Stimulated activated naive CD8-positive, alpha-beta T cell treated with anti-CD3 and anti-CD28 coated beads, Interleukin-15, Interleukin-2, amounts not matched to agents 100 U/mL and 50 U/mL, for 24 hours (primary cell): Measurements from ENCODE around the gene PPP1CA.

Source experiments
- ATAC-seq: fragments of 150-1000 bp; cut with Tn5 transposase; one replicate; pipeline ENCODE4 v1.10.0; 2021
- DNase-seq: peaks from one replicate; pipeline ENCODE4 v3.0.0; 2021

PPP1CA gene

GRCh38 chr11:67401495-67402191 lies at the start of gene PPP1CA:
PPP1CA (minus strand) TSS chr11:67401858; CDS start chr11:67401782, 76 bp downstream.
- DNase-seq (peak; percentile 94), ATAC-seq (peak; percentile 77)

- DNase-seq (no peak), ATAC-seq (no peak)
Observed at GRCh38 chr11:67450796-67451657, 49.4 kb upstream of the PPP1CA start.

- DNase-seq (no peak), ATAC-seq (no peak)
Observed at GRCh38 chr11:67449116-67449844, 47.6 kb upstream of the PPP1CA start.

GRCh38 chr11:67448220-67448609 lies 46.6 kb upstream of the PPP1CA start:
- no peak for ATAC-seq
- DNase-seq, result no peak

GRCh38 chr11:67445515-67445914 lies 43.9 kb upstream of the PPP1CA start:
- DNase-seq, result no peak
- ATAC-seq, result no peak

GRCh38 chr11:67442504-67443404 lies 41.1 kb upstream of the PPP1CA start:
- ATAC-seq (no peak), DNase-seq (no peak)

GRCh38 chr11:67441731-67442351 lies 40.2 kb upstream of the PPP1CA start:
- ATAC-seq, result no peak
- no peak for DNase-seq

- ATAC-seq (no peak), DNase-seq (peak; percentile 33)
Observed at GRCh38 chr11:67441098-67441563, 39.5 kb upstream of the PPP1CA start.

GRCh38 chr11:67440229-67441097 lies 38.8 kb upstream of the PPP1CA start:
- DNase-seq (peak; percentile 27), ATAC-seq (no peak)

GRCh38 chr11:67439321-67440228 lies 37.9 kb upstream of the PPP1CA start:
- DNase-seq, result peak; percentile 63
- ATAC-seq, result no peak

- DNase-seq, result peak; percentile 90
- peak; percentile 37 for ATAC-seq
Observed at GRCh38 chr11:67438158-67438902, 36.7 kb upstream of the PPP1CA start.

- ATAC-seq (no peak), DNase-seq (no peak)
Observed at GRCh38 chr11:67437809-67438157, 36.1 kb upstream of the PPP1CA start.

- peak; percentile 82 for DNase-seq
- peak; percentile 10 for ATAC-seq
Observed at GRCh38 chr11:67437082-67437808, 35.6 kb upstream of the PPP1CA start, which contains the start of gene PTPRCAP. PTPRCAP (minus strand) TSS chr11:67437682; CDS start chr11:67437619, 63 bp downstream.

GRCh38 chr11:67436459-67437081 lies 34.9 kb upstream of the PPP1CA start:
- DNase-seq, result peak; percentile 87
- ATAC-seq, result peak; percentile 45

- ATAC-seq, result peak; percentile 5
- DNase-seq, result peak; percentile 36
Observed at GRCh38 chr11:67435727-67436458, 34.2 kb upstream of the PPP1CA start.

GRCh38 chr11:67435031-67435726 lies 33.5 kb upstream of the PPP1CA start:
- ATAC-seq (peak; percentile 6), DNase-seq (peak; percentile 73)
